HepG2 (cell line): ENCODE data around the gene GPATCH2. TPM values are rescaled to one million over a fixed set of nuclear protein-coding genes. Genes with fewer than 3 reads are reported as not detected.

ENCODE experiments used
- ATAC-seq: fragments of 200-7000 bp; cut with Tn5 transposase; 3 replicates; pipeline ENCODE4 v1.9.1; 2020; ENCODE audit warnings: mild to moderate bottlenecking, moderate library complexity
- BruUV-seq: library from RNA; stranded (reverse); fragments of 400-500 nt; replicated peaks from 2 replicates; lab custom pipeline; 2021; lab: Mats Ljungman, UMichigan
- CTCF ChIA-PET: fragments of 300-600 bp; formaldehyde crosslinking; extraction: SDS; loops from one replicate; lab custom pipeline; 2021; ENCODE audit warnings: low total read pairs, inconsistent platforms, low intra/inter-chr PET ratio; lab: Yijun Ruan, JAX
- POLR2A ChIA-PET: fragments of 350-600 bp; sonication (Branson Sonifier 250); formaldehyde crosslinking; loops from one replicate; lab custom pipeline; 2020; ENCODE audit warnings: antibody characterized with exemption, inconsistent platforms; lab: Yijun Ruan, JAX
- DNase-seq: peaks from one replicate; pipeline ENCODE4 v3.0.0-alpha.2; 2015; ENCODE audit warnings: low spot score
- FAIRE-seq: peaks from 3 replicates; lab custom pipeline; 2011; peaks lifted over from hg19 to GRCh38; lab: Jason Lieb, UNC
- H2AFZ ChIP-seq: one replicate; pipeline ENCODE4 v1.6.1; 2011; ENCODE audit warnings: low read length, inconsistent platforms
- H3K27ac ChIP-seq: fragments of 300-600 bp; 3 replicates; pipeline ENCODE4 v1.8.0; 2011; ENCODE audit warnings: mixed run types, mild to moderate bottlenecking, mixed read lengths, low read length, inconsistent platforms; ENCODE audit not compliant: insufficient read depth; ENCODE audit errors: extremely low read length
- H3K27me3 ChIP-seq, 2 experiments: fragments of 200-600 bp in 1 of 2; 2 replicates in 1 of 2; 3 replicates in 1 of 2; pipeline versions ENCODE4 v1.6.0 to v1.8.0; 2011; ENCODE audit warnings: low read length in 2 of 2, mild to moderate bottlenecking in 2 of 2, moderate library complexity in 2 of 2, inconsistent platforms in 1 of 2; ENCODE audit not compliant: insufficient read depth in 2 of 2, control insufficient read depth in 1 of 2
- H3K36me3 ChIP-seq, 2 experiments: fragments of 200-600 bp in 1 of 2; replicated peaks in 1 of 2; 2 replicates in 1 of 2; 3 replicates in 1 of 2; pipeline versions ENCODE4 v1.5.1 to v1.8.0; 2011; ENCODE audit warnings: low read length in 2 of 2, inconsistent platforms in 1 of 2; ENCODE audit not compliant: insufficient read depth in 2 of 2, control insufficient read depth in 1 of 2
- H3K4me1 ChIP-seq: 2 replicates; pipeline ENCODE4 v1.5.1; 2012; ENCODE audit warnings: low read length, inconsistent platforms; ENCODE audit not compliant: insufficient read depth
- H3K4me2 ChIP-seq: 2 replicates; pipeline ENCODE4 v1.6.0; 2011; ENCODE audit warnings: low read depth, low read length, inconsistent platforms
- H3K4me3 ChIP-seq, 3 experiments: fragments of 200-600 bp in 1 of 3; sonication (generic), shearing (Covaris generic) in 1 of 3; replicated peaks in 1 of 3; 2 replicates each; pipeline ENCODE4 v1.5.1; 2011 to 2016; ENCODE audit warnings: low read length in 3 of 3, inconsistent platforms in 2 of 3, low read depth in 2 of 3, mild to moderate bottlenecking in 2 of 3, control low read depth in 1 of 3, mixed read lengths in 1 of 3; ENCODE audit not compliant: insufficient read depth in 1 of 3
- H3K79me2 ChIP-seq: one replicate; pipeline ENCODE4 v1.6.1; 2011; ENCODE audit warnings: low read length, inconsistent platforms; ENCODE audit not compliant: insufficient read depth
- H3K9ac ChIP-seq: 2 replicates; pipeline ENCODE4 v1.6.0; 2011; ENCODE audit warnings: mild to moderate bottlenecking, low read depth, low read length, inconsistent platforms; ENCODE audit not compliant: insufficient read depth
- H3K9me3 ChIP-seq: 2 replicates; pipeline ENCODE4 v1.5.1; 2012; ENCODE audit warnings: mild to moderate bottlenecking, low read length
- H4K20me1 ChIP-seq: 2 replicates; pipeline ENCODE4 v1.6.0; 2011; ENCODE audit warnings: inconsistent platforms, mild to moderate bottlenecking, low read length, moderate library complexity; ENCODE audit not compliant: insufficient read depth
- FOSL1 ChIP-seq: sonication (generic); formaldehyde crosslinking; IDR thresholded peaks from 2 replicates; pipeline ENCODE4 v1.9.0; 2021; ENCODE audit warnings: missing genetic modification reagents, borderline replicate concordance
- FOXM1 ChIP-seq: sonication (generic); formaldehyde crosslinking; IDR thresholded peaks from 2 replicates; pipeline ENCODE4 v1.5.0; 2020; ENCODE audit warnings: missing genetic modification reagents
- MAF1 ChIP-seq: sonication (generic); formaldehyde crosslinking; IDR thresholded peaks from 2 replicates; pipeline ENCODE4 v1.5.0; 2020; ENCODE audit warnings: missing genetic modification reagents, borderline replicate concordance
- MAFF ChIP-seq: IDR thresholded peaks from 2 replicates; pipeline ENCODE4 v1.6.1; 2011; ENCODE audit warnings: low read depth, low read length, improper control_type of control experiment
- MTA1 ChIP-seq: sonication (generic); formaldehyde crosslinking; IDR thresholded peaks from 2 replicates; pipeline ENCODE4 v1.4.0; 2020; ENCODE audit warnings: missing genetic modification reagents, mild to moderate bottlenecking, borderline replicate concordance
- MYPOP ChIP-seq: sonication (generic); formaldehyde crosslinking; IDR thresholded peaks from 2 replicates; pipeline ENCODE4 v1.8.1; 2023; ENCODE audit warnings: mild to moderate bottlenecking, moderate library complexity, missing genetic modification reagents
- NBN ChIP-seq: fragments of 450-650 bp; conservative IDR thresholded peaks from 2 replicates; pipeline ENCODE4 v1.6.1; 2017
- PRDM10 ChIP-seq: sonication (generic); formaldehyde crosslinking; IDR thresholded peaks from 2 replicates; pipeline ENCODE4 v1.4.0; 2020; ENCODE audit warnings: low read depth, missing genetic modification reagents
- TCF7L2 ChIP-seq: IDR thresholded peaks from 2 replicates; pipeline ENCODE4 v1.6.1; 2011; ENCODE audit warnings: mild to moderate bottlenecking, low read depth, low read length, moderate library complexity
- ZFP90 ChIP-seq: sonication (generic); formaldehyde crosslinking; IDR thresholded peaks from 2 replicates; pipeline ENCODE4 v1.8.0; 2022; ENCODE audit warnings: missing genetic modification reagents, mild to moderate bottlenecking, inconsistent platforms, borderline replicate concordance
- ZNF337 ChIP-seq: sonication (generic); formaldehyde crosslinking; IDR thresholded peaks from 2 replicates; pipeline ENCODE4 v1.5.1; 2020; ENCODE audit warnings: missing genetic modification reagents, low read depth, mild to moderate bottlenecking, borderline replicate concordance
- ZNF414 ChIP-seq: sonication (generic); formaldehyde crosslinking; IDR thresholded peaks from 2 replicates; pipeline ENCODE4 v1.5.0; 2020; ENCODE audit warnings: missing genetic modification reagents
- ZNF672 ChIP-seq: sonication (generic); formaldehyde crosslinking; IDR thresholded peaks from 2 replicates; pipeline ENCODE4 v1.8.1; 2022; ENCODE audit warnings: missing genetic modification reagents
- ZNF7 ChIP-seq: IDR thresholded peaks from 2 replicates; pipeline ENCODE4 v1.6.1; 2016; ENCODE audit warnings: missing biosample characterization, missing genetic modification reagents
- WGBS: methylation state at CpG from one replicate; pipeline ENCODE4 v1.1.6; 2017; ENCODE audit warnings: low lambda C conversion rate; 5-methylcytosine and 5-hydroxymethylcytosine counted together
- in situ Hi-C: cut with HindIII; loops from 2 replicates; pipeline ENCODE4 v1.10.0; 2017; ENCODE audit warnings: low pct_unique_long_range_greater_than_20kb; ENCODE audit not compliant: extremely low pct_ligation_motif_present
- intact Hi-C: fragments of 100-400 bp; cut with micrococcal nuclease; formaldehyde crosslinking; loops from one replicate; pipeline ENCODE4 v1.10.0; 2022; ENCODE audit not compliant: unreplicated experiment
- polyA plus RNA-seq, 8 experiments: library from polyadenylated mRNA; depleted of rRNA in 3 of 8; stranded (reverse) in 7 of 8; unstranded in 1 of 8; fragments of >200 nt; fragmentation: Illumina TruSeq in 4 of 8; extraction: Trizol in 4 of 8; gene quantifications; 2 replicates each; pipeline versions ENCODE4 v1.2.1 to v1.2.3, GENCODE V29; 2011 to 2016; ENCODE audit warnings: low read depth in 4 of 8, missing spikeins in 1 of 8, mixed read lengths in 1 of 8; ENCODE audit not compliant: insufficient read depth in 1 of 8
- total RNA-seq, 5 experiments: library from RNA; depleted of rRNA; stranded (reverse); fragments of >200 nt; fragmentation: Illumina TruSeq; extraction: Trizol; gene quantifications; 2 replicates each; pipeline ENCODE4 v1.2.3, GENCODE V29; 2016; ENCODE audit warnings: low read depth in 1 of 5
- TF ChIP-seq, protein P1 (sequence below): sonication (generic); formaldehyde crosslinking; IDR thresholded peaks from 2 replicates; pipeline ENCODE4 v1.5.0; 2020; ENCODE audit warnings: mild to moderate bottlenecking, missing genetic modification reagents, borderline replicate concordance

Gene GPATCH2
- total and polyA plus RNA-seq, 2 of the 13 experiments (the other 11 are each of a cell fraction or from before 2014, with no cell fraction given) = 3.5 to 15.7 TPM

DNA sequence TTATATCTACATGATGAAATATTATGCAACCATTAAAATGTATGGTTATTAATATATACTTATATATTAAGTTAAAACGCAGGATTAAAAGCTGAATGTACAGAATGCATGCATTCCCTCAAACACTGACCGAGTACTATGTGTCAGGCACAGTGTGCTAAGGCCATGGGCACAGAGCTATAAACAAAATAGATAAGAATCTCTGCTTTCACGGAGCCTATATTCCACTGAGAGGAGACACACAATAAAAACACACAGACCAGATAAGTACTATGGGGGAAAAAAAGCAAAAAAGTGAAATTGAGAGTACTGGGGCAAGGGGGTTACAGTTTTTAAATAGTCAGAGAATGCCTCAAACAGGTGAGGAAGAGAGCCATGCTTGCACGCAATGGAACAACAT is 62.7 kb downstream of the GPATCH2 start:
- TF ChIP-seq ZFP90 (CRISPR knock-in tag) (no peak), ZNF414 (no peak), TCF7L2 (no peak), FOXM1 (no peak), MTA1 (no peak), MAF1 (no peak), ZNF672 (no peak), NBN (no peak), MYPOP (CRISPR knock-in tag) (no peak), PRDM10 (CRISPR knock-in tag) (no peak), MAFF (no peak), FOSL1 (no peak), ZNF7 (no peak), ZNF337 (CRISPR knock-in tag) (no peak)
- TF ChIP-seq, protein P1, sequence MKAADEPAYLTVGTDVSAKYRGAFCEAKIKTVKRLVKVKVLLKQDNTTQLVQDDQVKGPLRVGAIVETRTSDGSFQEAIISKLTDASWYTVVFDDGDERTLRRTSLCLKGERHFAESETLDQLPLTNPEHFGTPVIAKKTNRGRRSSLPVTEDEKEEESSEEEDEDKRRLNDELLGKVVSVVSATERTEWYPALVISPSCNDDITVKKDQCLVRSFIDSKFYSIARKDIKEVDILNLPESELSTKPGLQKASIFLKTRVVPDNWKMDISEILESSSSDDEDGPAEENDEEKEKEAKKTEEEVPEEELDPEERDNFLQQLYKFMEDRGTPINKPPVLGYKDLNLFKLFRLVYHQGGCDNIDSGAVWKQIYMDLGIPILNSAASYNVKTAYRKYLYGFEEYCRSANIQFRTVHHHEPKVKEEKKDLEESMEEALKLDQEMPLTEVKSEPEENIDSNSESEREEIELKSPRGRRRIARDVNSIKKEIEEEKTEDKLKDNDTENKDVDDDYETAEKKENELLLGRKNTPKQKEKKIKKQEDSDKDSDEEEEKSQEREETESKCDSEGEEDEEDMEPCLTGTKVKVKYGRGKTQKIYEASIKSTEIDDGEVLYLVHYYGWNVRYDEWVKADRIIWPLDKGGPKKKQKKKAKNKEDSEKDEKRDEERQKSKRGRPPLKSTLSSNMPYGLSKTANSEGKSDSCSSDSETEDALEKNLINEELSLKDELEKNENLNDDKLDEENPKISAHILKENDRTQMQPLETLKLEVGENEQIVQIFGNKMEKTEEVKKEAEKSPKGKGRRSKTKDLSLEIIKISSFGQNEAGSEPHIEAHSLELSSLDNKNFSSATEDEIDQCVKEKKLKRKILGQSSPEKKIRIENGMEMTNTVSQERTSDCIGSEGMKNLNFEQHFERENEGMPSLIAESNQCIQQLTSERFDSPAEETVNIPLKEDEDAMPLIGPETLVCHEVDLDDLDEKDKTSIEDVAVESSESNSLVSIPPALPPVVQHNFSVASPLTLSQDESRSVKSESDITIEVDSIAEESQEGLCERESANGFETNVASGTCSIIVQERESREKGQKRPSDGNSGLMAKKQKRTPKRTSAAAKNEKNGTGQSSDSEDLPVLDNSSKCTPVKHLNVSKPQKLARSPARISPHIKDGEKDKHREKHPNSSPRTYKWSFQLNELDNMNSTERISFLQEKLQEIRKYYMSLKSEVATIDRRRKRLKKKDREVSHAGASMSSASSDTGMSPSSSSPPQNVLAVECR = no peak
- Histone ChIP-seq H3K4me2 (no peak overlapping the region), H3K27ac (no peak overlapping the region), H3K36me3 (no peaks in the 10 kb centered on the region), H3K4me1 (peaks cover 10% of the 10 kb centered on the region), H4K20me1 (no peaks in the 10 kb centered on the region), H3K9me3 (no peaks in the 10 kb centered on the region), H2AFZ (no peak overlapping the region), H3K9ac (no peak overlapping the region), H3K27me3 (no peaks in the 10 kb centered on the region), H3K4me3 (no peak overlapping the region), H3K79me2 (no peaks in the 10 kb centered on the region)
- FAIRE-seq = no peak
- BruUV-seq = no TSS peak
- POLR2A ChIA-PET = no interaction called here
- CTCF ChIA-PET = no interaction called here
- 93% methylated on average over 4 of the region's 4 CpGs for WGBS
- no peak for DNase-seq
- intact Hi-C loops (no loop called here), in situ Hi-C loops (no loop called here)
- ATAC-seq = no peak
